GM23248 (cell line): Measurements from ENCODE around the gene ARHGAP26. TPM values are rescaled to one million over a fixed set of nuclear protein-coding genes. Genes with fewer than 3 reads are reported as not detected.

Experiments
- DNase-seq: peaks from one replicate; pipeline ENCODE4 v3.0.0-alpha.2; 2015
- H2AFZ ChIP-seq: fragments of 200-600 bp; sonication (generic); 2 replicates; pipeline ENCODE4 v1.6.1; 2016; ENCODE audit warnings: antibody characterized with exemption
- H3F3A ChIP-seq: fragments of 200-600 bp; sonication (generic); 2 replicates; pipeline ENCODE4 v1.6.1; 2016; ENCODE audit warnings: mild to moderate bottlenecking, antibody characterized with exemption, mixed run types; ENCODE audit not compliant: insufficient read depth
- H3K27ac ChIP-seq: fragments of 200-600 bp; sonication (generic); 2 replicates; pipeline ENCODE4 v1.5.1; 2016; ENCODE audit warnings: mild to moderate bottlenecking
- H3K27me3 ChIP-seq: fragments of 200-600 bp; sonication (generic); replicated peaks from 2 replicates; pipeline ENCODE4 v1.6.1; 2016; ENCODE audit warnings: mild to moderate bottlenecking; ENCODE audit not compliant: insufficient read depth
- H3K36me3 ChIP-seq: fragments of 200-600 bp; sonication (generic); 2 replicates; pipeline ENCODE4 v1.6.1; 2016; ENCODE audit warnings: low read depth, mild to moderate bottlenecking
- H3K4me1 ChIP-seq: fragments of 200-600 bp; sonication (generic); 2 replicates; pipeline ENCODE4 v1.6.1; 2016; ENCODE audit warnings: mild to moderate bottlenecking; ENCODE audit not compliant: insufficient read depth
- H3K4me2 ChIP-seq: fragments of 200-600 bp; sonication (generic); one replicate; pipeline ENCODE4 v1.6.1; 2016; ENCODE audit warnings: mild to moderate bottlenecking; ENCODE audit not compliant: unreplicated experiment
- H3K4me3 ChIP-seq: fragments of 200-600 bp; sonication (generic); 2 replicates; pipeline ENCODE4 v1.5.1; 2016; ENCODE audit warnings: mild to moderate bottlenecking
- H3K79me2 ChIP-seq: fragments of 200-600 bp; sonication (generic); 2 replicates; pipeline ENCODE4 v1.6.1; 2016; ENCODE audit warnings: mild to moderate bottlenecking; ENCODE audit not compliant: insufficient read depth
- H3K9ac ChIP-seq: fragments of 200-600 bp; sonication (generic); 2 replicates; pipeline ENCODE4 v1.6.1; 2016; ENCODE audit warnings: mild to moderate bottlenecking
- H3K9me2 ChIP-seq: fragments of 200-600 bp; sonication (generic); 2 replicates; pipeline ENCODE4 v1.6.1; 2016; ENCODE audit warnings: mixed run types, mild to moderate bottlenecking, moderate library complexity; ENCODE audit not compliant: insufficient read depth
- H3K9me3 ChIP-seq: fragments of 200-600 bp; sonication (generic); one replicate; pipeline ENCODE4 v1.6.1; 2017; ENCODE audit warnings: low read depth
- H4K20me1 ChIP-seq: fragments of 200-600 bp; sonication (generic); 2 replicates; pipeline ENCODE4 v1.6.0; 2016; ENCODE audit not compliant: insufficient read depth
- EZH2 ChIP-seq: fragments of 200-600 bp; sonication (generic); IDR thresholded peaks from 2 replicates; pipeline ENCODE4 v1.6.1; 2018; ENCODE audit warnings: antibody characterized with exemption, mild to moderate bottlenecking; ENCODE audit not compliant: insufficient read depth, poor library complexity, severe bottlenecking
- EZH2phosphoT487 ChIP-seq: fragments of 200-600 bp; sonication (generic); IDR thresholded peaks from 2 replicates; pipeline ENCODE4 v1.6.1; 2018; ENCODE audit warnings: antibody characterized with exemption, moderate library complexity, mild to moderate bottlenecking, low read depth; ENCODE audit not compliant: insufficient read depth
- WGBS, 2 experiments: methylation state at CpG; one replicate each; pipeline ENCODE4 v1.1.6; 2015 to 2017; ENCODE audit warnings: low lambda C conversion rate in 2 of 2, low coverage in 1 of 2; ENCODE audit errors: missing lambda C conversion rate in 2 of 2; 5-methylcytosine and 5-hydroxymethylcytosine counted together
- in situ Hi-C: fragments of 300-500 bp; cut with MboI; formaldehyde crosslinking; loops from 2 replicates; pipeline ENCODE4 v1.15.0; 2020
- polyA plus RNA-seq: library from polyadenylated mRNA; unstranded; fragments of >200 nt; fragmentation: Nextera tagmentation; extraction: Ambion mirVana; gene quantifications from 2 replicates; pipeline ENCODE4 v1.2.1, GENCODE V29; 2016
- total RNA-seq: library from RNA; depleted of rRNA; stranded (reverse); fragments of >200 nt; shearing (Covaris generic); gene quantifications from 2 replicates; pipeline ENCODE4 v1.2.3, GENCODE V29; 2014

Gene ARHGAP26
- total and polyA plus RNA-seq, 2 experiments from 2014 or later = 1.6 to 1.7 TPM

- Histone ChIP-seq H3K79me2 (no peaks in the 10 kb centered on the region), H4K20me1 (no peaks in the 10 kb centered on the region), H3K4me1 (peaks cover 50% of the 10 kb centered on the region), H2AFZ (no peak overlapping the region), H3K9me3 (no peaks in the 10 kb centered on the region), H3K4me3 (no peak overlapping the region), H3K36me3 (no peaks in the 10 kb centered on the region), H3K9me2 (no peaks in the 10 kb centered on the region), H3K9ac (no peak overlapping the region), H3F3A (peaks cover 36% of the 10 kb centered on the region), H3K27ac (no peak overlapping the region), H3K27me3 (no peaks in the 10 kb centered on the region), H3K4me2 (no peak overlapping the region)
- TF ChIP-seq EZH2 (no peak), EZH2phosphoT487 (no peak)
- in situ Hi-C loops = no loop called here
- WGBS, 2 experiments = 97 to 100% methylated on average over 2 of the region's 2 CpGs
- DNase-seq = no peak
These were observed 382.3 kb downstream of the ARHGAP26 start for GRCh38 chr5:143152445-143152844.

GRCh38 chr5:143153332-143154119, 383.3 kb downstream of the ARHGAP26 start:
- in situ Hi-C loops = no loop called here
- Histone ChIP-seq H3K4me3 (peak overlapping the region; percentile 35), H3K79me2 (no peaks in the 10 kb centered on the region), H3K27me3 (no peaks in the 10 kb centered on the region), H3K36me3 (no peaks in the 10 kb centered on the region), H3K9me2 (no peaks in the 10 kb centered on the region), H3K4me2 (peak overlapping the region; percentile 82), H3K9me3 (no peaks in the 10 kb centered on the region), H3K4me1 (peaks cover 44% of the 10 kb centered on the region), H2AFZ (peak overlapping the region; percentile 22), H4K20me1 (no peaks in the 10 kb centered on the region), H3K9ac (peak overlapping the region; percentile 65), H3F3A (peaks cover 36% of the 10 kb centered on the region), H3K27ac (peak overlapping the region; percentile 87)
- 11 to 13% methylated on average over 7 of the region's 7 CpGs for WGBS, 2 experiments
- TF ChIP-seq EZH2phosphoT487 (no peak), EZH2 (no peak)
- peak; percentile 88 for DNase-seq

GRCh38 chr5:143154510-143155370, 384.6 kb downstream of the ARHGAP26 start:
- peak; percentile 85 for DNase-seq
- Histone ChIP-seq H3K9me2 (no peaks in the 10 kb centered on the region), H3K27ac (peak overlapping the region; percentile 87), H4K20me1 (no peaks in the 10 kb centered on the region), H3K4me2 (peak overlapping the region; percentile 82), H3K79me2 (no peaks in the 10 kb centered on the region), H3K27me3 (no peaks in the 10 kb centered on the region), H3K36me3 (no peaks in the 10 kb centered on the region), H3K9me3 (no peaks in the 10 kb centered on the region), H3K4me3 (peak overlapping the region; percentile 35), H3K4me1 (peaks cover 42% of the 10 kb centered on the region), H3F3A (peaks cover 36% of the 10 kb centered on the region), H2AFZ (peak overlapping the region; percentile 76), H3K9ac (peak overlapping the region; percentile 65)
- 5 to 7% methylated on average over 5 of the region's 5 CpGs for WGBS, 2 experiments
- in situ Hi-C loops = no loop called here
- TF ChIP-seq EZH2phosphoT487 = no peak
- no peak for TF ChIP-seq EZH2

- Histone ChIP-seq H3K4me3 (peak overlapping the region; percentile 35), H4K20me1 (no peaks in the 10 kb centered on the region), H3K4me1 (peaks cover 42% of the 10 kb centered on the region), H3K27ac (peak overlapping the region; percentile 87), H3K36me3 (no peaks in the 10 kb centered on the region), H3K9ac (peak overlapping the region; percentile 65), H3K9me2 (no peaks in the 10 kb centered on the region), H3K79me2 (no peaks in the 10 kb centered on the region), H3K27me3 (no peaks in the 10 kb centered on the region), H3K4me2 (peak overlapping the region; percentile 82), H3K9me3 (no peaks in the 10 kb centered on the region), H3F3A (peaks cover 36% of the 10 kb centered on the region), H2AFZ (peak overlapping the region; percentile 76)
- 22 to 24% methylated on average over 3 of the region's 3 CpGs for WGBS, 2 experiments
- TF ChIP-seq EZH2phosphoT487 = no peak
- TF ChIP-seq EZH2 = no peak
- in situ Hi-C loops = no loop called here
- peak; percentile 56 for DNase-seq
These were observed 385.3 kb downstream of the ARHGAP26 start for GRCh38 chr5:143155455-143155854.
